CD4-positive, alpha-beta T cell (primary cell): Measurements from ENCODE around the gene FRY. TPM values are rescaled to one million over a fixed set of nuclear protein-coding genes. Genes with fewer than 3 reads are reported as not detected.
A peak's percentile ranks its signal among the peaks of the same experiment; 100 is the strongest.

Source experiments
- ATAC-seq: fragments of 200-7000 bp; cut with Tn5 transposase; one replicate; pipeline ENCODE4 v1.10.0; 2022; ENCODE audit warnings: mild to moderate bottlenecking; ENCODE audit not compliant: poor library complexity
- CTCF ChIA-PET: fragments of 350-600 bp; sonication (Branson Sonifier 250); formaldehyde crosslinking; loops from one replicate; lab custom pipeline; 2021; ENCODE audit warnings: antibody characterized with exemption, inconsistent platforms; lab: Charles Lee
- POLR2A ChIA-PET: fragments of 350-600 bp; sonication (Branson Sonifier 250); formaldehyde crosslinking; loops from one replicate; lab custom pipeline; 2021; ENCODE audit warnings: antibody characterized with exemption, inconsistent platforms; lab: Charles Lee
- DNase-seq, 14 experiments: peaks; one replicate each; pipeline ENCODE4 v3.0.0-alpha.2; 2013 to 2020; ENCODE audit warnings: mixed read lengths in 2 of 14
- H3K27ac ChIP-seq, 2 donors: one replicate each; pipeline versions ENCODE4 v1.5.1 to v1.7.0; 2013; ENCODE audit warnings: low read length in 2 of 2, low read depth in 1 of 2, mild to moderate bottlenecking in 1 of 2
- H3K27me3 ChIP-seq, 2 experiments: 1 replicate in 1 of 2; 2 replicates in 1 of 2; pipeline versions ENCODE4 v1.6.1 to v1.7.0; 2013; ENCODE audit warnings: low read length in 2 of 2, control low read depth in 1 of 2, mild to moderate bottlenecking in 1 of 2, moderate library complexity in 1 of 2; ENCODE audit not compliant: insufficient read depth in 2 of 2, control insufficient read depth in 1 of 2
- H3K36me3 ChIP-seq: one replicate; pipeline ENCODE4 v1.6.1; 2013; ENCODE audit warnings: low read length, control low read depth; ENCODE audit not compliant: insufficient read depth
- H3K4me1 ChIP-seq: one replicate; pipeline ENCODE4 v1.6.1; 2013; ENCODE audit warnings: low read length, control low read depth; ENCODE audit not compliant: insufficient read depth
- H3K4me3 ChIP-seq: one replicate; pipeline ENCODE4 v1.5.1; 2013; ENCODE audit warnings: mild to moderate bottlenecking, low read length, moderate library complexity
- H3K9me3 ChIP-seq, 2 experiments: 1 replicate in 1 of 2; 2 replicates in 1 of 2; pipeline versions ENCODE4 v1.6.1 to v1.7.0; 2013; ENCODE audit warnings: low read length in 2 of 2, mild to moderate bottlenecking in 2 of 2, control low read depth in 1 of 2, moderate library complexity in 1 of 2; ENCODE audit not compliant: control insufficient read depth in 1 of 2, insufficient read depth in 1 of 2
- H3K27ac Mint-ChIP-seq: one replicate; pipeline ENCODE4 v1.8.0; 2020; ENCODE audit warnings: mixed read lengths
- H3K27me3 Mint-ChIP-seq: one replicate; pipeline ENCODE4 v1.8.0; 2021; ENCODE audit warnings: mixed read lengths
- H3K36me3 Mint-ChIP-seq: one replicate; pipeline ENCODE4 v1.8.0; 2021; ENCODE audit warnings: low read depth, mixed read lengths
- H3K4me1 Mint-ChIP-seq: one replicate; pipeline ENCODE4 v1.8.0; 2021; ENCODE audit warnings: low read depth, mixed read lengths
- H3K4me3 Mint-ChIP-seq: one replicate; pipeline ENCODE4 v1.8.0; 2020; ENCODE audit warnings: mild to moderate bottlenecking, mixed read lengths
- H3K9me3 Mint-ChIP-seq: one replicate; pipeline ENCODE4 v1.8.0; 2020; ENCODE audit warnings: mixed read lengths
- CTCF ChIP-seq: fragments of 200-600 bp; IDR thresholded peaks from one replicate; pipeline ENCODE4 v1.8.0; 2022; ENCODE audit warnings: antibody characterized with exemption, mild to moderate bottlenecking
- intact Hi-C, 2 experiments: fragments of 100-400 bp; cut with DNase I in 1 of 2; cut with micrococcal nuclease in 1 of 2; formaldehyde crosslinking; loops; one replicate each; pipeline versions ENCODE4 v1.15.1 to v1.9.0; 2023 to 2025; cut with DNase I, micrococcal nuclease
- total RNA-seq, 174 experiments: library from RNA in 2 of 174; stranded (reverse) in 2 of 174; gene quantifications; one replicate each; pipeline ENCODE4 v1.2.3 and lab custom pipeline; 2021 to 2026

Gene FRY
- total RNA-seq, 2 experiments from 2014 or later, result 13.7 to 18.4 TPM

- Mint-ChIP-seq H3K27me3 (no peaks in the 10 kb centered on the region), H3K27ac (no peak overlapping the region), H3K4me3 (no peak overlapping the region), H3K36me3 (no peaks in the 10 kb centered on the region), H3K4me1 (no peaks in the 10 kb centered on the region), H3K9me3 (no peaks in the 10 kb centered on the region)
- CTCF ChIA-PET, result no interaction called here
- ATAC-seq (peak; percentile 68), DNase-seq (peak in 9 of 14 experiments; percentile 2 to 62 (median 21))
- H3K27me3 ChIP-seq, result no peaks in the 10 kb centered on the region
- peak; percentile 51 for TF ChIP-seq CTCF
- H3K9me3 ChIP-seq, result no peaks in the 10 kb centered on the region
- H3K27ac ChIP-seq, result no peak overlapping the region
- POLR2A ChIA-PET, result no interaction called here
- intact Hi-C loops, result loop anchor here (1.0 to 10.0 kb wide), 3 partner anchors 291 to 415 kb away; no protein-coding TSS in a partner anchor
- no peak overlapping the region for H3K4me3 ChIP-seq
- no peaks in the 10 kb centered on the region for H3K4me1 ChIP-seq
- no peaks in the 10 kb centered on the region for H3K36me3 ChIP-seq
Measured at GRCh38 chr13:32019612-32020233, 11.9 kb upstream of the FRY start.

GRCh38 chr13:32021785-32022184 is 9.8 kb upstream of the FRY start:
- TF ChIP-seq CTCF, result no peak
- no peak overlapping the region for H3K27ac Mint-ChIP-seq
- intact Hi-C loops, result loop anchor here in 1 of 2 experiments (10.0 kb wide), 1 partner anchor 413 kb away; no protein-coding TSS in a partner anchor
- H3K9me3 ChIP-seq, result no peaks in the 10 kb centered on the region
- no peaks in the 10 kb centered on the region for H3K27me3 ChIP-seq
- H3K4me1 ChIP-seq, result no peaks in the 10 kb centered on the region
- H3K4me3 Mint-ChIP-seq, result no peak overlapping the region
- H3K9me3 Mint-ChIP-seq, result no peaks in the 10 kb centered on the region
- H3K36me3 ChIP-seq, result no peaks in the 10 kb centered on the region
- no peaks in the 10 kb centered on the region for H3K36me3 Mint-ChIP-seq
- H3K4me3 ChIP-seq, result no peak overlapping the region
- CTCF ChIA-PET, result no interaction called here
- no peak overlapping the region for H3K27ac ChIP-seq
- ATAC-seq (no peak), DNase-seq (no peak)
- POLR2A ChIA-PET, result no interaction called here
- H3K27me3 Mint-ChIP-seq, result no peaks in the 10 kb centered on the region
- no peaks in the 10 kb centered on the region for H3K4me1 Mint-ChIP-seq

- intact Hi-C loops, result loop anchor here in 1 of 2 experiments (10.0 kb wide), 1 partner anchor 412 kb away; no protein-coding TSS in a partner anchor
- POLR2A ChIA-PET, result interaction anchor here (0.6 kb wide), 1 partner anchor 64 kb away, joined by 3 read pairs; no protein-coding TSS in a partner anchor
- CTCF ChIA-PET, result no interaction called here
- no peak for ATAC-seq
- Mint-ChIP-seq H3K27me3 (no peaks in the 10 kb centered on the region), H3K27ac (no peak overlapping the region), H3K4me3 (no peak overlapping the region), H3K9me3 (no peaks in the 10 kb centered on the region), H3K4me1 (no peaks in the 10 kb centered on the region), H3K36me3 (no peaks in the 10 kb centered on the region)
- H3K9me3 ChIP-seq, result no peaks in the 10 kb centered on the region
- H3K36me3 ChIP-seq, result no peaks in the 10 kb centered on the region
- H3K4me1 ChIP-seq, result no peaks in the 10 kb centered on the region
- TF ChIP-seq CTCF, result no peak
- no peak for DNase-seq
- no peak overlapping the region for H3K4me3 ChIP-seq
- no peak overlapping the region for H3K27ac ChIP-seq
- H3K27me3 ChIP-seq, result no peaks in the 10 kb centered on the region
Measured at GRCh38 chr13:32022311-32022710, 9.3 kb upstream of the FRY start.
